CD4-positive, alpha-beta T cell (primary cell): ENCODE data around the gene ERI3. TPM values are rescaled to one million over a fixed set of nuclear protein-coding genes. Genes with fewer than 3 reads are reported as not detected.

Experiments used
- ATAC-seq: fragments of 200-7000 bp; cut with Tn5 transposase; one replicate; pipeline ENCODE4 v1.10.0; 2022; ENCODE audit warnings: mild to moderate bottlenecking; ENCODE audit not compliant: poor library complexity
- CTCF ChIA-PET: fragments of 350-600 bp; sonication (Branson Sonifier 250); formaldehyde crosslinking; loops from one replicate; lab custom pipeline; 2021; ENCODE audit warnings: antibody characterized with exemption, inconsistent platforms; lab: Charles Lee
- POLR2A ChIA-PET: fragments of 350-600 bp; sonication (Branson Sonifier 250); formaldehyde crosslinking; loops from one replicate; lab custom pipeline; 2021; ENCODE audit warnings: antibody characterized with exemption, inconsistent platforms; lab: Charles Lee
- DNase-seq, 14 experiments: peaks; one replicate each; pipeline ENCODE4 v3.0.0-alpha.2; 2013 to 2020; ENCODE audit warnings: mixed read lengths in 2 of 14
- H3K27ac ChIP-seq, 2 donors: one replicate each; pipeline versions ENCODE4 v1.5.1 to v1.7.0; 2013; ENCODE audit warnings: low read length in 2 of 2, low read depth in 1 of 2, mild to moderate bottlenecking in 1 of 2
- H3K27me3 ChIP-seq, 2 experiments: 1 replicate in 1 of 2; 2 replicates in 1 of 2; pipeline versions ENCODE4 v1.6.1 to v1.7.0; 2013; ENCODE audit warnings: low read length in 2 of 2, control low read depth in 1 of 2, mild to moderate bottlenecking in 1 of 2, moderate library complexity in 1 of 2; ENCODE audit not compliant: insufficient read depth in 2 of 2, control insufficient read depth in 1 of 2
- H3K36me3 ChIP-seq: one replicate; pipeline ENCODE4 v1.6.1; 2013; ENCODE audit warnings: low read length, control low read depth; ENCODE audit not compliant: insufficient read depth
- H3K4me1 ChIP-seq: one replicate; pipeline ENCODE4 v1.6.1; 2013; ENCODE audit warnings: low read length, control low read depth; ENCODE audit not compliant: insufficient read depth
- H3K4me3 ChIP-seq: one replicate; pipeline ENCODE4 v1.5.1; 2013; ENCODE audit warnings: mild to moderate bottlenecking, low read length, moderate library complexity
- H3K9me3 ChIP-seq, 2 experiments: 1 replicate in 1 of 2; 2 replicates in 1 of 2; pipeline versions ENCODE4 v1.6.1 to v1.7.0; 2013; ENCODE audit warnings: low read length in 2 of 2, mild to moderate bottlenecking in 2 of 2, control low read depth in 1 of 2, moderate library complexity in 1 of 2; ENCODE audit not compliant: control insufficient read depth in 1 of 2, insufficient read depth in 1 of 2
- H3K27ac Mint-ChIP-seq: one replicate; pipeline ENCODE4 v1.8.0; 2020; ENCODE audit warnings: mixed read lengths
- H3K27me3 Mint-ChIP-seq: one replicate; pipeline ENCODE4 v1.8.0; 2021; ENCODE audit warnings: mixed read lengths
- H3K36me3 Mint-ChIP-seq: one replicate; pipeline ENCODE4 v1.8.0; 2021; ENCODE audit warnings: low read depth, mixed read lengths
- H3K4me1 Mint-ChIP-seq: one replicate; pipeline ENCODE4 v1.8.0; 2021; ENCODE audit warnings: low read depth, mixed read lengths
- H3K4me3 Mint-ChIP-seq: one replicate; pipeline ENCODE4 v1.8.0; 2020; ENCODE audit warnings: mild to moderate bottlenecking, mixed read lengths
- H3K9me3 Mint-ChIP-seq: one replicate; pipeline ENCODE4 v1.8.0; 2020; ENCODE audit warnings: mixed read lengths
- CTCF ChIP-seq: fragments of 200-600 bp; IDR thresholded peaks from one replicate; pipeline ENCODE4 v1.8.0; 2022; ENCODE audit warnings: antibody characterized with exemption, mild to moderate bottlenecking
- intact Hi-C, 2 experiments: fragments of 100-400 bp; cut with DNase I in 1 of 2; cut with micrococcal nuclease in 1 of 2; formaldehyde crosslinking; loops; one replicate each; pipeline versions ENCODE4 v1.15.1 to v1.9.0; 2023 to 2025; cut with DNase I, micrococcal nuclease
- total RNA-seq, 174 experiments: library from RNA in 2 of 174; stranded (reverse) in 2 of 174; gene quantifications; one replicate each; pipeline ENCODE4 v1.2.3 and lab custom pipeline; 2021 to 2026

ERI3 gene
- total RNA-seq, 2 experiments from 2014 or later = 19.7 to 20.7 TPM

GRCh38 chr1:44283524-44284173, 71.4 kb downstream of the ERI3 start:
- POLR2A ChIA-PET = interaction anchor here (0.5 kb wide), 1 partner anchor 112 kb away, joined by 3 read pairs; no protein-coding TSS in a partner anchor
- peaks cover 48% of the 10 kb centered on the region for H3K36me3 ChIP-seq
- no peak overlapping the region for H3K27ac Mint-ChIP-seq
- no peak overlapping the region for H3K4me3 Mint-ChIP-seq
- DNase-seq (no peak), ATAC-seq (no peak)
- H3K9me3 Mint-ChIP-seq = no peaks in the 10 kb centered on the region
- no peaks in the 10 kb centered on the region for H3K27me3 ChIP-seq
- peaks cover 50% of the 10 kb centered on the region for H3K36me3 Mint-ChIP-seq
- no peaks in the 10 kb centered on the region for H3K4me1 ChIP-seq
- H3K4me3 ChIP-seq = no peak overlapping the region
- intact Hi-C loops = no loop called here
- no peak overlapping the region for H3K27ac ChIP-seq
- H3K4me1 Mint-ChIP-seq = no peaks in the 10 kb centered on the region
- no peaks in the 10 kb centered on the region for H3K27me3 Mint-ChIP-seq
- CTCF ChIA-PET = no interaction called here
- TF ChIP-seq CTCF = no peak
- no peaks in the 10 kb centered on the region for H3K9me3 ChIP-seq

- no peak for TF ChIP-seq CTCF
- no peak overlapping the region for H3K4me3 Mint-ChIP-seq
- Histone ChIP-seq H3K36me3 (peaks cover 40% of the 10 kb centered on the region), H3K27me3 (no peaks in the 10 kb centered on the region), H3K9me3 (no peaks in the 10 kb centered on the region), H3K4me1 (no peaks in the 10 kb centered on the region), H3K27ac (no peak overlapping the region), H3K4me3 (no peak overlapping the region)
- no peaks in the 10 kb centered on the region for H3K9me3 Mint-ChIP-seq
- no peaks in the 10 kb centered on the region for H3K27me3 Mint-ChIP-seq
- H3K27ac Mint-ChIP-seq = no peak overlapping the region
- CTCF ChIA-PET = no interaction called here
- ATAC-seq (no peak), DNase-seq (no peak)
- H3K4me1 Mint-ChIP-seq = no peaks in the 10 kb centered on the region
- POLR2A ChIA-PET = no interaction called here
- intact Hi-C loops = no loop called here
- H3K36me3 Mint-ChIP-seq = peaks cover 45% of the 10 kb centered on the region
These were observed 72.2 kb downstream of the ERI3 start for GRCh38 chr1:44282704-44283426.

- Mint-ChIP-seq H3K27ac (no peak overlapping the region), H3K4me3 (no peak overlapping the region), H3K27me3 (no peaks in the 10 kb centered on the region), H3K9me3 (no peaks in the 10 kb centered on the region), H3K36me3 (peaks cover 43% of the 10 kb centered on the region), H3K4me1 (no peaks in the 10 kb centered on the region)
- no peak overlapping the region for H3K4me3 ChIP-seq
- ChIA-PET POLR2A (no interaction called here), CTCF (no interaction called here)
- TF ChIP-seq CTCF = no peak
- ATAC-seq = no peak
- no peaks in the 10 kb centered on the region for H3K9me3 ChIP-seq
- intact Hi-C loops = no loop called here
- H3K4me1 ChIP-seq = no peaks in the 10 kb centered on the region
- no peak overlapping the region for H3K27ac ChIP-seq
- DNase-seq = no peak
- no peaks in the 10 kb centered on the region for H3K27me3 ChIP-seq
- H3K36me3 ChIP-seq = peaks cover 40% of the 10 kb centered on the region
These were observed 72.9 kb downstream of the ERI3 start for GRCh38 chr1:44281962-44282703.
